HG02678 (cell line): ENCODE results near the gene AKT2.

Source experiments
- ATAC-seq: cut with Tn5 transposase; IDR thresholded peaks from one replicate; pipeline ENCODE4 v1.9.1; 2021; ENCODE audit warnings: mild to moderate bottlenecking, moderate library complexity; ENCODE audit not compliant: unreplicated experiment

The AKT2 gene

DNA sequence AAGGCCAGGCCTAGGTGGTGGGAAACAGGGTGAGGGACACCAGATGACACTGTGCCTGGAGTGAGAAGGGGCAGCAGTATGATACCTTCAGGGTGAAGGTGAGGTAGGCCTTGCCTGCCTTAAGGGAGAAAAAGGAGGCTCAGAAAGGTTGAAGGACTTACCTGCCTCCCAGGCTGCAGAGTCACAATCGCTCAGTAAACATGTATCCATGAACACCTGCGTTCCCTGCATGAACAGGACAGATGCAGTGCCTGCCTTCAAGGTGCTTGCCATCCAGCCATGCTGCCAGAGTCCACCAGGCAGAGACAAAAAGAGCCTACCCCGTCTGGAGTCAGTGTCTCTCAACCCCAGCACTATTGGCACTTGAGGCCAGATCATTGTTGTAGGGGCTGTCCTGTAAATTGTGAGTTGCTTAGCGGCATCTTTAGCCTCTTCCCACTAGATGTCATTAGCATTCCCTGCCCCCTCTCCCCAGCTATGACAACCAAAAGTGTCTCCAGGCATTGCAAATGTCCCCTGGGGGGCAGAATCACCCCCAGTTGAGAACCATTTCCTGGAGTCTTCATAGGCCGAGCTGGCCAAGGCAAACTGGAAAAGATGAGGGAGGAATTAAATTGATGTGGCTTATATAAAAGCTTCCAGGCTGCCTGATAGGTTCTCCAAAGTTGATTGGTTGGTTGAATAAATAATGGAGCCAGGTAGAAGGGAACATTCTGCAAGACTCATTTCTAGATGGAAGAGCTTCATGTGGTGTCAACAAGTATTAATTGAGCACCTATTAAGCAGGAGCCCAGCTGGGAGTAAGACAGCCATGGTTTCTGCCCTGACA lies 92.2 kb downstream of the AKT2 start:
- no peak for ATAC-seq

- peak; percentile 14 for ATAC-seq
These were observed 93.1 kb downstream of the AKT2 start for GRCh38 chr19:40191836-40192646.

DNA sequence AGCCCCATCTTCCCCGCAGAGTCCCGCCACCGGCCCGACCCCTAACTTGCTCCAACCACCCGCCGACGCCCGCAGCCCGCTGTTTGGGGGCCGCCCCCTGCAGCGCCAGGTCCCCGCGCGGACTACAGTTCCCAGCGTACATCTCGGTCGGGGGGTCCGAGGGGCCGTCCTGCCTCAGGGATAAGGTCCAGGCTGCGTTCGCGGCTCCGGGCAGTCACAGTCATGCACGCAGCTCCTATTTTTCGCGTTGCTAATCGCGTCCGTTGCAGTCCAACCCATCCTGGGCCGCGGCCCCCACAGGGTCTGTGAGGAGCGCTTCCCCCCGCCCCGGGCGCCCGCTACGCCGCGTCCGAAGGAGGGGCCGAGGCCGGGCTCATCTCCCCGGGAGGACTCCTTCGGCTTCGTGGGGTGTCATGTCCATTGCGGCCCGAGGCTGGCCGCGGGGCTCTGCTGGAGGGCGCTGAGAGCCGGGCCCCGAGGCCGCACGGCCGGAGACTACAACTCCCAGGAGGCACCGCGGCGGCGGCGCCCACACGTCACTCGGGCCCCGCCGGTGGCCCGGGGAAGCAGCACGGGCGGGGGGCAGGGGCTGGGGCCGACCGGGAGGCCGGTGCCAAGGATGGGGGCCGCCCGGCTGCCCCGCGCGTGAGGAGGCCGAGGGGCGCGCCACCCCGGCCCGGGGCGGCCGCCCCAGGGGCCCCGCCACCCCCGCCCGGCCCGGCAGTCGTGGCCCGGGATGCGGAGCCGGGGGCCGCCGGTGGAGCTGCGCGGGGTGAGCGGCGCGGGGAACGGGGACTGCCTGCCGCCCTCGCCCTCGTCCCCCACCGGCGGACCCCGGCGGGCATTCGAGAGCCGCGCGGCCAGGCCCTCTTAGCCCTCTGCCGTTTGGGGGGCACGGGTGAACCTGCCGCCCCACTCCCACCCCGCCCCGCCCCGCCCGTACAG lies 94.0 kb downstream of the AKT2 start, which contains the start of gene MAP3K10:
TSS of gene MAP3K10 (plus strand) at position 536 of the 945 bp plus-strand sequence. CDS start 606 bp downstream, outside the sequence.
- peak; percentile 78 for ATAC-seq

GRCh38 chr19:40184273-40184672 lies 100.9 kb downstream of the AKT2 start:
- no peak for ATAC-seq
